HG03565 (cell line): ENCODE data around the gene MPP3.

Experiments used
- ATAC-seq: cut with Tn5 transposase; IDR thresholded peaks from one replicate; pipeline ENCODE4 v1.9.1; 2021; ENCODE audit warnings: mild to moderate bottlenecking, moderate library complexity; ENCODE audit not compliant: unreplicated experiment

The MPP3 gene

GRCh38 chr17:43754947-43755346, 78.0 kb downstream of the MPP3 start:
- no peak for ATAC-seq

- ATAC-seq = no peak
Observed at GRCh38 chr17:43753493-43754129, 79.3 kb downstream of the MPP3 start.
